GM19025 (cell line): Measurements from ENCODE around the gene IKZF2.

Experiments used
- ATAC-seq: cut with Tn5 transposase; IDR thresholded peaks from one replicate; pipeline ENCODE4 v1.9.1; 2021; ENCODE audit warnings: mild to moderate bottlenecking, low read depth, moderate library complexity; ENCODE audit not compliant: unreplicated experiment

Gene IKZF2

DNA sequence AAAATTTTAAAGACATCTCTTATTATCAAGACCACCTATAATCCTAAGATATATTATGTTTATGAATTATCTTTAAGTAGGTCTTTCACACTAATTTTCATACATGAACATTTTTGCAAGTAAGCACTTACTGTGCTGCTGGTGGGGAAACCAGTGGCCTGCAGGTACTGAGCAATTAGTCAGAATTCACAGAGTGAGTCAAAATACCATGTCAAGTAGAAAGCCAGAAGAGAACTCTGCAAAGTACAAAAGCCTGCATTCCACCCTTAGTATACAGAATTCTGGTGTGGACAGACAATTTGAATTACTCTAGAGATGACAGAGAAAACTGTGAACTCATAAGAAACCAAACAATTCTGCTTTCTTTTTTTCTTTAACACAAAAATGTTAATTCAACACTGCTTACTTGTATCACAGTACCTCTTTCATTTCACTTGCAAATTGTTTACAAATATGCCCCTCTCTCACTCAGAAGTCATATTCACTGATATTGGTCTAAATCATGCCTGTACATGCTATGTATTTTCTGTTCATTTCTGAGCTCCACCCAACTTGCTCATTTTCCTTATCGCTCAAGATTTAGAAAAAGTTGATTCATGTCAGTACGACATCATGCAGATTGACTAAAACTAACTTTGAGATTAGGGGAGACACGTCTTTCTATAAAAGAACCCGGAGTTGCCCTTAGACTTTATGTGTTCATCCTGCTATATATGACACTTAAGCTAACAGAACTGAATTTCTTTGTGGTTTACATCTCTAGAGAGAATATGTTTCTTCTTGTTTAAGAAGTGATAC, 182.9 kb downstream of the IKZF2 start:
- ATAC-seq: peak; percentile 57

DNA sequence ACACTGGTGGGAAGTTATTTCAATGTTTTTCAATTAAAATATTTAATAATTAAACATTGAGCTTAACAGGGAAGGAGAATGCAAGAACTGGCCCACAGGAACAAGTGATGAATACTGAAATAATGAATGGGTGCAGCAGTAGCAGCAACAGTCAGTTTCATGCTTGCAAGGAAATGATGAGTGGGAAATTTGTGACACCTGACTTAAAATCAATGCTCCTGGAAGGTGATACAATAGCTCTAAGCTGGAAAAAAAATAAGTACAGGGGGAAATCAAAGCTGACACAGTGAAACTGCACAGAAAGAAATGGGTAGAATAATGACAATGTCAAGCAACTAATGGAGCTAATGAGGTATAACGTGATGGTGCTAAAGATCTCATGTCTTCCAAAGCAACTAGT, 184.5 kb downstream of the IKZF2 start:
- ATAC-seq: no peak

DNA sequence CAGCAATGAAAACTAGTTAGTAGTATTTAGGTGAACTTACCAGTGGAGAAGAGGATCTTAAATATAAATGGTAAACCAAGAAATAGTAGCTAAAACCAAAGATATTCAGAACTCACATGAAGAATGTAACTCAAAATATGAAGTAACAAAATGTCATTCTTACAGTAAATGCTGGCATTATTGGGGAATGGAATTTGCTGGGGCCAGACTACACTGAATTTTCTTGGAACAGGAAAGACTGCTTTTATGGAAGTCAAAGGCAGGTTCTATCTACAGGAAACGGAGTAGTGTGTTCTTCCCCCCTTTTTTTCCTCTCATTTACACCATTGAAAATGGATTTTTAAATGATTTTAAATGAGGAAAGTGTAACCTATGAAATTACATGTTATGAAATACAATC, 188.7 kb downstream of the IKZF2 start:
- no peak for ATAC-seq

DNA sequence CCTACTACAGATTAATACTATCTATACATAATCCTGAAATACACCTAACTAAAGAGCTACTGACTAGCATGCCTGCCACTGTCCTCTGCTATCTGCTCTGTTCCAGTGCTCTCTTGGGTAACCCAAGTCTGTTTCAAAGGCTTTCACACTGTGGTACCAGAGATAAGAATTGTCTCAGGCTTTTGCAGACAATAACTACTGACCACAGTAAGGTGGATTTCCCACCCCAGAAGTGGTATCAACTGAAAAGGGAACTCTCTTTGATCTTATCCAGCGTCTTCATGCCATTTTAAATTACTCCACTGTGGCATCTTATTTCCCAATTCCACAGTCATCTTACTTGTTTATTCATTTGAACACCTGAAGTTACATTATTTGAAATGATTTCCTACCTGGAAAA, 190.2 kb downstream of the IKZF2 start:
- no peak for ATAC-seq

DNA sequence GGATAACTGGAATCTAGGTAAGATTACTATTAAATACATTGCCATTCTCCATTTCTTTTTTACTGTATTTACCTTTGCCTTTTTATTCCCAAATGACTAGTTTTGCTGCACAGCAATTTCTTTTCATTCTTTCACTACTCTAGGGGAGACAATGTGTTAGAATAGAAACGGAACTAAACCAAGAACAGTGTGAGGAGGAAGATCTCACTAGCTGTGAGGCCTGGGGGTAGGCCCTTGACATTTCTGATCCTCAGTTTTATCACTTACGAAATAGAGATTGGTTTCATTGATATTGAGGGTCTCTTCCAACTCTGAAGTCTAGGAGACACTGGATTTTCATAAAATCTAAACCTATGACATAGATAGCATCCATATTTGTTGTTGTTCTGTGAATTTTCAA, 191.1 kb downstream of the IKZF2 start:
- no peak for ATAC-seq

DNA sequence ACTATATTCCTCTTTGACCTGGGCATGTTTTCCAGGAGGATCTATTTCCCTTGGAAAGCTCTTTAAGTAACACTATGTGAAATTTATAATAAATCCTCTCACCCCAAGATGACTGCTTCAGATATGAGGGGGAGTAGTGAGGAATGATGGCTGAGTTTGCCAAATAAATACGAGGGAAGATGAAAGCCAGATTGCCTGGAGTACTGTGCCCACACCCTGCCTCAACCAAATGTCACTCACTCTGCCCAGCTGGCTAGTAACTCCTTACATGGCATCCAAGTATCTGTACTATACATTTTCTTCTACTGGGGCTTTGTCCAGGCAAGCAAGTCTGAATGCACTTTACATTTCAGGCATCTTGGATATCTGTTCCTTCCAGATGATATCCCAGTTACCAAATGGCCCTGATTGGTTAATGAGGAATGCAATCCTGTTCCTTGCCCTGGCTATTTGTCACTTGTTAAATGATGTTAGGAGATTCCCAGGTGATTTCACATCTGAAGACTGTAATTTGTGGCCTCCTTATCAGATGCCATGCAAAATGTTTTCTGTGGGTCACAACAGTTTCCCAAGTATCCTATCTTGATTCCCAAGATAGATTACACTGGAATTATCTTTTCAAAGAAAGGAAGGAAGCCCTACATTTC, 191.8 kb downstream of the IKZF2 start:
- no peak for ATAC-seq

DNA sequence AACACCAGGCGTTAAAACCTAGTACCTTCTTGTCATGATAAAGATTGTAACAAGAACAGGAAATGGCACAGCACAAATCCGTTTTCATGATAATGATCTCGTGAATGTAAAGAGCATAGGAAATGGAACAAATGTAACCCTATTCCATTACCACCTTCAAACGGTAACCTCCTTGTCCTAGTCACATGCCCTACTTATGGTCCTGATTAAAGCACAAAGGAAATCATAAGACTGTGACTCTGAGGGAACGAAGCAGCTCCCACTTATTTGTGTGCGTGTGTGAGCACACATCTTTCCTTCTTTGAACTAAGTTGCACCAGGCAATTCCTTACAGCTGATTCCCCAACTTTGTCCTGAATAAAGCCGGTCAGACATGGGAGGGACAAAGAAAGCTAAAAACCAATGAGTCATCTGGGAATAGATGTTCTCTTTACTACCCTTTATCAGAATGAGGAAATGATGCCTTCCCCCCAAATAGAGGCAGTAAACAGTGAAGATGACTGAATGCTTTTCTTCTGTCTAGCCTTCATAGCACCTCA, 192.6 kb downstream of the IKZF2 start:
- ATAC-seq: no peak

DNA sequence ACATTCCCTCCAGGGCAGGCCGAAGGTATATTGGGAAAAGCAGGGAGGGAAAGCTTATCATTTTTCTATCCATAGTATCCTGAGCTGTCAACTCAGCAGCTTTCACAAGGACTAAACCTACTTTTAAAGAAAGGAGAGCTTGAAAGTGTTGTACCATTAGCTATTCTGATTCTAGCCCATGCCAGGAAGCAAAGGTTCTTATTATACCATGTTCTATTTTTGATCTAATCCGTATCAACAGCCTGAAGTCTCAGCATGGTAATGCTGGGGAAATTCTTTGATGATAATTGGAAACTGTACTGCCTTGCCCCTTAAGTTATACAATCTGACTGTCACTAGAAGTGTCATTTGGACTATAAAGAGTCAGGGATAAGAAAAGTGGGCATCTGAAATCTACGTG, 193.3 kb downstream of the IKZF2 start:
- ATAC-seq: no peak

DNA sequence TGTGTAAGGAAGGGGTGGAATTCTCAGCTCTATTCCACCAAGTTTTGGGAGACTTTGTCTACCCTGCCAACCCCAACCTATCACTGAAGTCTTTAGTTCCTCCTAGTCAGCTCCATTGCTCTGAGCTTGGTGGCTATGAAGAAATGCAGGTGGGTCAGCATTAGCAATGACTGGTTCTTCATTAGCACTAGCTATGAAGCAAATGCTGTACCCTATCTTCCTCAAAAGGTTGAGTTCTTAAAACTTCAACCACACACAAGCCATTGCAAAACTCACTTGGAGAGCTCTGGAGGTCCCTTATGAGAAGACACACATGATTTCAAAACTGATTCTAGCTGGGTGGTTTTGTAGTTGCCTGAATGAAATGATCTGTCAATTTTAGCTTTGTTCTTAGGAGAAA, 193.8 kb downstream of the IKZF2 start:
- no peak for ATAC-seq

DNA sequence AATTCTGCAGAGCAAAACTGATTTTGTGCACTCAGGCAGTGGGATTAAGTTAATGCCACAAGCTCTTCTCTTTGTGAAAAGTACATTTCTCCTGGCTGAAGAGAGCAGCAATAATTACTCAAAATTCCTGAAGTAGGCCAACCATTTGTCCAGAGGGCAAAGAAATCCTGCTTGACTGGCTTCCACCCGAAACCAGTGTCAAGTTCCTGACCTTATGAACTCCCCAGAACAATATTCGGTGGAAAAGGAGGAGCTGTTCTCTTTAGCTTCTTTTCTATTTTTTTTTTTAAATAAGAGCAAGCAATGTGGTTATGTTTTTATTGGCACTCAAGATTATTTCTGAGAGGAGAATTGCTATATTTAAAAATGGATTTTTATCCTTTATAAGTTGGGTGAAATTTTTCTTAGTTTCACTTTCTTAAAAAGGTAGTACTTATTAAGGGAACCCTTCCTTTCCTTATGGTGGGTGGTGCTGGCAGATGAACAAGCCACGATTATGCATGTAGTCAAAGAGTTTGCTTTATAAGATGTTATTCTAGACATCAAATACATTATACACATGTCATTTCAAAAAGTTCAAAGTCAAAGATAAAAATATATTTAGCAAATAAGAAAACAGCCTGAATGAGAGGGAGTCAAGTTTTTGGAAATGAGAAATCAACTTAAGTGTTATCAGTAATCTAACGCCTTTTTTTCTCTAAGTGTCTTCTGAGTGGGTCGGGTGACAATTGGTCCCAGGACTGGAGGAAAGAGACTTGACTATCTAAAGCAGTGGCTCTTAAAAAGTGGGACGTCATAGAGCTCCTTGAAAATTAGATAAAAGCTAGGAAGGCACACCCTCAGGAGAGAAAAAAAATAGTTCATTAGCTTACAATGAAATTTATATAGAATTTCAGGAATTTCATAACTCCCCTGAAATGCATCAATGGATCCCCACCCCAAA, 194.5 kb downstream of the IKZF2 start:
- no peak for ATAC-seq

DNA sequence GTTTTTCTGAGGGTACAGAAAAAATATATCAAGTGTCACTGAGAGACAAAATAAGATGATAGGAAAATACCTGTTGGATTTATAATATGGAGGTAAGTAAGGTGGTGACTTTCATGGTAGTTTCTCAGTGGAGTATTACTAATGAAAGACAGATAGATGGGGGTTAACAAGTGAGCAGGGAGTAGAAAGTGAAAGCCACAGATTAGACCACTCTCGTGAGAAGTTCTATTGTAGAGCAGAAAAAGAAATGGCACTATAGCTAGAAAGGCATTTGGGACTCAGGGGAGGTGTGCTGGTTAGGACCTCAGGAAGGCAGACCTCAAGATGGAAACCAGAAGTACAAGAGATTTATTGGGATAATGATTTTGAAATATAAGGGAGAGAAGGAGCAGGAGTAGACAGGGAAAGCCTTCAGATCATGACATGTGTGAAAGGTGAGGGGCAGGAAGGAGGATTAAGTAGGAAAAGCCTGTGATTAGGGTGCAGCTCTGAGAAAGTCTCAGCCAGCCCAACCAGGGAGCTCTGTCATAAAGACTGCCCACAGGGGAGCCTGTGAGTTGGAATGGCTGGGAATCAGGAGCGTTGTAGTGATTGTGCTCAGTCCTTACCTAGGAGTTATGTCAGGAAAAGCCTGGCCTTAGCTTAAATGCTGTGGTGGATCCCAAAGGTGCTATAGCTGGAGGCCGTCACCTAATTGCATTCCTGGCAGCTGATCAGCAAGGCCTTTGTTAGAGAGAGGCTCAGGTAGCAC, 198.1 kb downstream of the IKZF2 start:
- ATAC-seq: peak; percentile 82

DNA sequence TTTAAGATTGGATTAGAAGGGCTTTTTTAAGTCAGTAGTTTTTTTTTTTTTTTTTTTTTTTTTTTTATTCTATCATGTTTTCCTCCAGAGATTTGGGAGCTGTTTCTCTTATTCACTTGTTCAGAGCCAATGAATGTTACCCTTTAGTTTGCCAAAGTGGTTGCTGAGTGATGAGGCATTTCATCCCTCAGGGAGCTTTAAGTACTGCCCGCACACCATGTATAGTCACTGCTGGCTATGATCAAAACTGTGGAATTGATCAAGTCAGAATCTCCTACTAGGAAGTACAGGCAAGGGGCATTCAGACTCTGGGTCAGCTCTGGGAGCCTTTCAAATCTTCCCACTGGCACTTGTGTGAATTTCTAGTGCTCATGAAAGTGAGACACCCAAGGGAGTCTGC, 201.6 kb downstream of the IKZF2 start:
- no peak for ATAC-seq
